ENCODE measurements around the gene RD3L. TPM values are rescaled to one million over a fixed set of nuclear protein-coding genes. Genes with fewer than 3 reads are reported as not detected.

Gene RD3L
- total and polyA plus RNA-seq, 3 donors from 2014 or later: not detected

GRCh38 chr14:103941462-103941861 is 867 bp downstream of the RD3L start:
- Histone ChIP-seq H3K27me3 (no peaks in the 10 kb centered on the region), H3K4me1 (no peaks in the 10 kb centered on the region), H3K27ac (no peak overlapping the region), H3K36me3 (ENCODE audit: low read depth, missing control alignments) (no peaks in the 10 kb centered on the region), H3K4me3 (no peak overlapping the region), H3K9me3 (no peaks in the 10 kb centered on the region)
- TF ChIP-seq POLR2A (IDR thresholded peaks at IDR 0.05): no peak
- TF ChIP-seq, protein P1, sequence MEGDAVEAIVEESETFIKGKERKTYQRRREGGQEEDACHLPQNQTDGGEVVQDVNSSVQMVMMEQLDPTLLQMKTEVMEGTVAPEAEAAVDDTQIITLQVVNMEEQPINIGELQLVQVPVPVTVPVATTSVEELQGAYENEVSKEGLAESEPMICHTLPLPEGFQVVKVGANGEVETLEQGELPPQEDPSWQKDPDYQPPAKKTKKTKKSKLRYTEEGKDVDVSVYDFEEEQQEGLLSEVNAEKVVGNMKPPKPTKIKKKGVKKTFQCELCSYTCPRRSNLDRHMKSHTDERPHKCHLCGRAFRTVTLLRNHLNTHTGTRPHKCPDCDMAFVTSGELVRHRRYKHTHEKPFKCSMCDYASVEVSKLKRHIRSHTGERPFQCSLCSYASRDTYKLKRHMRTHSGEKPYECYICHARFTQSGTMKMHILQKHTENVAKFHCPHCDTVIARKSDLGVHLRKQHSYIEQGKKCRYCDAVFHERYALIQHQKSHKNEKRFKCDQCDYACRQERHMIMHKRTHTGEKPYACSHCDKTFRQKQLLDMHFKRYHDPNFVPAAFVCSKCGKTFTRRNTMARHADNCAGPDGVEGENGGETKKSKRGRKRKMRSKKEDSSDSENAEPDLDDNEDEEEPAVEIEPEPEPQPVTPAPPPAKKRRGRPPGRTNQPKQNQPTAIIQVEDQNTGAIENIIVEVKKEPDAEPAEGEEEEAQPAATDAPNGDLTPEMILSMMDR (IDR thresholded peaks at IDR 0.05): no peak
- WGBS, 2 donors: 81 to 85% methylated on average over 7 of the region's 7 CpGs
- intact Hi-C loops (cut with DNase I; ENCODE audit: low total_unique reads): no loop called here
- no peak for DNase-seq

GRCh38 chr14:103935102-103935501 is 7.2 kb downstream of the RD3L start:
- Histone ChIP-seq H3K4me1 (no peaks in the 10 kb centered on the region), H3K27me3 (no peaks in the 10 kb centered on the region), H3K27ac (no peak overlapping the region), H3K9me3 (no peaks in the 10 kb centered on the region), H3K4me3 (no peak overlapping the region), H3K36me3 (ENCODE audit: low read depth, missing control alignments) (no peaks in the 10 kb centered on the region)
- intact Hi-C loops (cut with DNase I; ENCODE audit: low total_unique reads): no loop called here
- no peak for DNase-seq
- 83 to 86% methylated on average over 2 of the region's 2 CpGs for WGBS, 2 donors
- TF ChIP-seq POLR2A (IDR thresholded peaks at IDR 0.05): no peak
- TF ChIP-seq, protein P1 (IDR thresholded peaks at IDR 0.05): no peak

GRCh38 chr14:103932791-103933490 is 9.4 kb downstream of the RD3L start:
- Histone ChIP-seq H3K27me3 (no peaks in the 10 kb centered on the region), H3K36me3 (ENCODE audit: low read depth, missing control alignments) (no peaks in the 10 kb centered on the region), H3K4me3 (no peak overlapping the region), H3K27ac (no peak overlapping the region), H3K4me1 (no peaks in the 10 kb centered on the region), H3K9me3 (no peaks in the 10 kb centered on the region)
- intact Hi-C loops (cut with DNase I; ENCODE audit: low total_unique reads): no loop called here
- no peak for TF ChIP-seq POLR2A (IDR thresholded peaks at IDR 0.05)
- TF ChIP-seq, protein P1 (IDR thresholded peaks at IDR 0.05): no peak
- WGBS, 2 donors: 80 to 83% methylated on average over 11 of the region's 11 CpGs
- no peak for DNase-seq

GRCh38 chr14:103931422-103931821 is 10.9 kb downstream of the RD3L start:
- no peaks in the 10 kb centered on the region for H3K27me3 ChIP-seq
- no peaks in the 10 kb centered on the region for H3K9me3 ChIP-seq
- 87 to 90% methylated on average over 3 of the region's 3 CpGs for WGBS, 2 donors
- no peaks in the 10 kb centered on the region for H3K36me3 ChIP-seq (ENCODE audit: low read depth, missing control alignments)
- TF ChIP-seq POLR2A (IDR thresholded peaks at IDR 0.05): no peak
- TF ChIP-seq, protein P1 (IDR thresholded peaks at IDR 0.05): no peak
- no peak for DNase-seq
- intact Hi-C loops (cut with DNase I; ENCODE audit: low total_unique reads): no loop called here
- no peaks in the 10 kb centered on the region for H3K4me1 ChIP-seq
- H3K4me3 ChIP-seq: no peak overlapping the region
- H3K27ac ChIP-seq: no peak overlapping the region

- 83 to 85% methylated on average over 14 of the region's 14 CpGs for WGBS, 2 donors
- intact Hi-C loops (cut with DNase I; ENCODE audit: low total_unique reads): no loop called here
- Histone ChIP-seq H3K36me3 (ENCODE audit: low read depth, missing control alignments) (no peaks in the 10 kb centered on the region), H3K27ac (no peak overlapping the region), H3K4me3 (no peak overlapping the region), H3K27me3 (no peaks in the 10 kb centered on the region), H3K9me3 (no peaks in the 10 kb centered on the region), H3K4me1 (no peaks in the 10 kb centered on the region)
- TF ChIP-seq, protein P1 (IDR thresholded peaks at IDR 0.05): no peak
- TF ChIP-seq POLR2A (IDR thresholded peaks at IDR 0.05): no peak
- no peak for DNase-seq
These were observed 12.2 kb downstream of the RD3L start for GRCh38 chr14:103930051-103930604.

All from testis (tissue), 3 donors.